PC-9 (cell line): Measurements from ENCODE around the gene ALPK1.

Source experiments
- CTCF ChIP-seq: fragments of 200-600 bp; sonication (generic); conservative IDR thresholded peaks from 2 replicates; pipeline ENCODE4 v1.6.1; 2017; ENCODE audit warnings: mixed run types, antibody characterized with exemption, mild to moderate bottlenecking, moderate library complexity
- EZH2 ChIP-seq: fragments of 200-600 bp; sonication (generic); IDR thresholded peaks from 2 replicates; pipeline ENCODE4 v1.8.0; 2017; ENCODE audit warnings: antibody characterized with exemption, low read depth

GRCh38 chr4:112284662-112285411 is 12.3 kb upstream of the ALPK1 start:
- no peak for TF ChIP-seq CTCF
- TF ChIP-seq EZH2 = no peak
